GM12878 (cell line): ENCODE measurements around the gene GLRX2. TPM values are rescaled to one million over a fixed set of nuclear protein-coding genes. Genes with fewer than 3 reads are reported as not detected.

Experiments
- ATAC-seq: fragments of 200-7000 bp; cut with Tn5 transposase; 3 replicates; pipeline ENCODE4 v1.9.1; 2020; ENCODE audit warnings: mild to moderate bottlenecking, moderate library complexity
- BruUV-seq: library from RNA; stranded (reverse); fragments of 400-500 nt; replicated peaks from 2 replicates; lab custom pipeline; 2021; lab: Mats Ljungman, UMichigan
- CTCF ChIA-PET: fragments of 300-600 bp; sonication (Branson Sonifier 250); formaldehyde crosslinking; extraction: SDS; loops from one replicate; lab custom pipeline; 2021; ENCODE audit warnings: inconsistent platforms; lab: Yijun Ruan, JAX
- POLR2A ChIA-PET: fragments of 350-600 bp; formaldehyde crosslinking; extraction: SDS; loops from one replicate; lab custom pipeline; 2021; ENCODE audit warnings: inconsistent platforms; lab: Charles Lee
- RAD21 ChIA-PET: fragments of 300-600 bp; sonication (Branson Sonifier 250); formaldehyde crosslinking; loops from one replicate; lab custom pipeline; 2023; ENCODE audit warnings: antibody characterized with exemption; ENCODE audit not compliant: unreplicated experiment; lab: Charles Lee
- SMC1A ChIA-PET: fragments of 300-600 bp; sonication (Branson Sonifier 250); formaldehyde crosslinking; loops from one replicate; lab custom pipeline; 2023; ENCODE audit not compliant: unreplicated experiment, uncharacterized antibody; lab: Charles Lee
- DNase-seq: peaks from one replicate; pipeline ENCODE4 v3.0.0-alpha.2; 2011; ENCODE audit warnings: low read depth, low spot score
- FAIRE-seq: peaks from 3 replicates; lab custom pipeline; 2011; peaks lifted over from hg19 to GRCh38; lab: Jason Lieb, UNC
- H2AFZ ChIP-seq: 2 replicates; pipeline ENCODE4 v1.6.0; 2011; ENCODE audit warnings: low read depth, low read length, control low read depth; ENCODE audit not compliant: control insufficient read depth
- H3K27ac ChIP-seq: 2 replicates; pipeline ENCODE4 v1.5.1; 2011; ENCODE audit warnings: control low read depth; ENCODE audit not compliant: control insufficient read depth, insufficient read depth
- H3K27me3 ChIP-seq, 2 experiments: replicated peaks in 1 of 2; 2 replicates each; pipeline versions ENCODE4 v1.6.0 to v1.6.1; 2011; ENCODE audit warnings: low read length in 1 of 2; ENCODE audit not compliant: control insufficient read depth in 2 of 2, insufficient read depth in 2 of 2
- H3K36me3 ChIP-seq, 2 experiments: 2 replicates each; pipeline ENCODE4 v1.5.1; 2011; ENCODE audit warnings: low read length in 1 of 2; ENCODE audit not compliant: control insufficient read depth in 2 of 2, insufficient read depth in 2 of 2
- H3K4me1 ChIP-seq: 2 replicates; pipeline ENCODE4 v1.6.1; 2011; ENCODE audit warnings: mild to moderate bottlenecking, low read length, moderate library complexity, mixed read lengths; ENCODE audit not compliant: control insufficient read depth, insufficient read depth
- H3K4me2 ChIP-seq: 2 replicates; pipeline ENCODE4 v1.6.0; 2011; ENCODE audit warnings: control low read depth; ENCODE audit not compliant: control insufficient read depth, insufficient read depth
- H3K4me3 ChIP-seq: fragments of 200-600 bp; sonication (generic); 2 replicates; pipeline ENCODE4 v1.5.1; 2016
- H3K79me2 ChIP-seq: 2 replicates; pipeline ENCODE4 v1.6.0; 2011; ENCODE audit warnings: low read length; ENCODE audit not compliant: control insufficient read depth, insufficient read depth
- H3K9ac ChIP-seq: 2 replicates; pipeline ENCODE4 v1.8.0; 2011; ENCODE audit warnings: low read length, control low read depth, mixed read lengths; ENCODE audit not compliant: control insufficient read depth, insufficient read depth
- H3K9me3 ChIP-seq: replicated peaks from 3 replicates; pipeline ENCODE4 v1.5.1; 2011; ENCODE audit warnings: mild to moderate bottlenecking, low read length; ENCODE audit not compliant: control insufficient read depth, insufficient read depth
- H4K20me1 ChIP-seq: 2 replicates; pipeline ENCODE4 v1.6.0; 2011; ENCODE audit not compliant: control insufficient read depth, insufficient read depth
- ASH2L ChIP-seq: fragments of 300-600, 200-600 bp; sonication (generic); IDR thresholded peaks from 2 replicates; pipeline ENCODE4 v1.6.1; 2017; ENCODE audit warnings: low read depth, mild to moderate bottlenecking, borderline replicate concordance
- CHD4 ChIP-seq: fragments of 200-600 bp; sonication (generic); IDR thresholded peaks from 2 replicates; pipeline ENCODE4 v1.6.1; 2016; ENCODE audit warnings: mild to moderate bottlenecking
- MYB ChIP-seq: fragments of 150-350 bp; IDR thresholded peaks from 2 replicates; pipeline ENCODE4 v1.6.1; 2014; ENCODE audit warnings: mild to moderate bottlenecking, low read depth, low read length, borderline replicate concordance
- PML ChIP-seq: IDR thresholded peaks from 2 replicates; pipeline ENCODE4 v1.6.1; 2012; ENCODE audit warnings: low read length, inconsistent platforms
- SIX5 ChIP-seq: IDR thresholded peaks from 2 replicates; pipeline ENCODE4 v1.6.1; 2011; ENCODE audit warnings: mild to moderate bottlenecking, low read depth, low read length, moderate library complexity; ENCODE audit not compliant: severe bottlenecking
- SMC3 ChIP-seq: IDR thresholded peaks from 2 replicates; pipeline ENCODE4 v1.6.1; 2011; ENCODE audit warnings: low read length, improper control_type of control experiment, borderline replicate concordance
- WGBS: methylation state at CpG from one replicate; pipeline ENCODE4 v1.1.6; 2016; ENCODE audit warnings: low lambda C conversion rate; ENCODE audit not compliant: insufficient replicate concordance, insufficient coverage; ENCODE audit errors: missing lambda C conversion rate; 5-methylcytosine and 5-hydroxymethylcytosine counted together
- in situ Hi-C: fragments of 300-500 bp; cut with MboI; formaldehyde crosslinking; loops from 9 replicates; pipeline ENCODE4 v1.14.3; 2018; ENCODE audit warnings: mixed read lengths
- intact Hi-C: fragments of 100-400 bp; cut with micrococcal nuclease; formaldehyde crosslinking; loops from one replicate; pipeline ENCODE4 v1.14.2; 2022; ENCODE audit not compliant: unreplicated experiment
- polyA plus RNA-seq, 11 experiments: library from polyadenylated mRNA; depleted of rRNA in 4 of 11; unstranded in 6 of 11; stranded (reverse) in 5 of 11; fragments of >200 nt; fragmentation: Nextera tagmentation in 4 of 11; fragmentation: Illumina TruSeq in 1 of 11; extraction: Ambion mirVana in 4 of 11; extraction: Trizol in 1 of 11; gene quantifications; 1 replicate in 1 of 11; 2 replicates in 10 of 11; pipeline versions ENCODE4 v1.2.1 to v1.2.3, GENCODE V29; 2011 to 2016; ENCODE audit warnings: inconsistent platforms in 2 of 11, missing spikeins in 2 of 11, low read depth in 1 of 11
- total RNA-seq, 4 experiments: library from RNA; depleted of rRNA in 3 of 4; stranded (reverse); fragments of >200 nt in 3 of 4; fragmentation: Illumina TruSeq in 1 of 4; extraction: Trizol in 1 of 4; gene quantifications; 2 replicates each; pipeline versions ENCODE4 v1.2.1 to v1.2.3, GENCODE V29; 2013 to 2021
- TF ChIP-seq, protein P1 (sequence below): IDR thresholded peaks from 2 replicates; pipeline ENCODE4 v1.6.1; 2012; ENCODE audit warnings: low read length, inconsistent platforms
- TF ChIP-seq, protein P2 (sequence below): fragments of 450-650 bp; IDR thresholded peaks from 2 replicates; pipeline ENCODE4 v1.6.1; 2016; ENCODE audit warnings: mild to moderate bottlenecking, moderate library complexity, borderline replicate concordance
- TF ChIP-seq, protein P3 (sequence below): IDR thresholded peaks from 2 replicates; pipeline ENCODE4 v1.6.1; 2011; ENCODE audit warnings: mild to moderate bottlenecking, low read depth, low read length, moderate library complexity; ENCODE audit not compliant: insufficient replicate concordance

Gene GLRX2
- total and polyA plus RNA-seq, 10 of the 15 experiments (the other 5 are each of a cell fraction or from before 2014, with no cell fraction given) = 5.5 to 67.6 (median 16.6) TPM

DNA sequence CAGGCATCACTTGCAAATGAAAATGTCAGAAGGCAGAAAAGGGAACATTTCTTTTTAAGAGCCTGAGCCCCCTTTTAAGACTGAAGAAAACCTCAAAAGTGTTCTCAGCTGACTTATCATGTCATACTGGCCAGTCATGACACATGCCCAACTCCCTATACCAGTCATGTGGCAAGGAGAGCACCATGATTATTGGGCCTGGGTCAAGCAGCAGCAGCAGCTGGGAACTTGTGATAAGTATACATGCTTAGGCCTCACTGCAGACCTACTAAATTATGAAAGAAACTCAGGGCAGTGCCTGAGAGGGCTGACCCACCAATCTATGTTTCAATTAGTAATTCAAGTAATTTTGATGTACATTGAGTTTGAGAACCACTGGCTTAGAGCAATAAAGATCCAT, 37.2 kb downstream of the GLRX2 start:
- Histone ChIP-seq H2AFZ (no peak overlapping the region), H3K9me3 (no peaks in the 10 kb centered on the region), H3K36me3 (peaks cover 0 to 12% of the 10 kb centered on the region in 2 experiments; a peak in 2 of 4 replicates), H3K27me3 (no peaks in the 10 kb centered on the region), H3K4me3 (no peak overlapping the region), H3K9ac (no peak overlapping the region), H3K4me2 (peak overlapping the region; percentile 84), H3K4me1 (peaks cover 40% of the 10 kb centered on the region), H3K27ac (peak overlapping the region; percentile 81), H4K20me1 (no peaks in the 10 kb centered on the region), H3K79me2 (peaks cover 86% of the 10 kb centered on the region)
- POLR2A ChIA-PET = interaction anchor here (1.0 kb wide), 1 partner anchor 10 kb away, joined by 5 read pairs; the partner anchor contains the start of genes RO60 and UCHL5
- DNase-seq (no peak), FAIRE-seq (no peak), ATAC-seq (peak; percentile 13)
- intact Hi-C loops (no loop called here), in situ Hi-C loops (no loop called here)
- BruUV-seq = no TSS peak
- TF ChIP-seq CHD4 = no peak
- TF ChIP-seq MYB = no peak
- no peak for TF ChIP-seq SIX5
- CTCF ChIA-PET = interaction anchor here (2.2 to 2.8 kb wide), 2 partner anchors 10 to 15 kb away, joined by 7 to 15 read pairs; partner anchors contain the start of genes RO60 and UCHL5
- RAD21 ChIA-PET = no interaction called here
- SMC1A ChIA-PET = no interaction called here

DNA sequence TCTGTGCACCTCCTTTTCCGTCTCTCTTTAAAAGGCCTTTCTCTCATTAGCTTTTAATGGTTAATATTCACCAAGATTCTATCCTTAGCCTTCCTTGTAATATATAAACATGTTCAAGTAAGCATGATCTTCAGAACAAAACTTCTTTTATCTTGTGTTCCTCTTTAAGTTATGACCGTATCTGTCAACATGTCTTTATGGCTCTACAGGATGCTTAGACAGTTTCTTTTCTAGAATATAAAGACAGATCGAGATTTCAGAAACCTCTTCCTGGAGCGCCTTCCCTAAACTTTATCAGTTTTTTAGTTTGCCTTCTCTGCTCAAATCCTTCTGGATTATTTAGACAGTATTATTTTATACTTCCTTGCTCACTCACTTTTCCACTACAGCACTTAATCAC, 38.6 kb downstream of the GLRX2 start:
- RAD21 ChIA-PET = interaction anchor here (0.8 to 1.5 kb wide), 4 partner anchors 10 to 550 kb away, joined by 3 to 4 read pairs (median 4); no protein-coding TSS in a partner anchor
- ATAC-seq (peak; percentile 43), FAIRE-seq (no peak), DNase-seq (no peak)
- in situ Hi-C loops (no loop called here), intact Hi-C loops (loop anchor here (2.0 kb wide), 2 partner anchors 38 to 56 kb away; partner anchors contain the start of genes CDC73 and GLRX2)
- Histone ChIP-seq H3K4me1 (peaks cover 40% of the 10 kb centered on the region), H3K4me3 (peak overlapping the region; percentile 44), H3K27ac (peak overlapping the region; percentile 78), H3K9me3 (no peaks in the 10 kb centered on the region; the same call in 2 of the 3 replicates), H3K4me2 (peak overlapping the region; percentile 76), H3K9ac (peak overlapping the region; percentile 42), H4K20me1 (no peaks in the 10 kb centered on the region), H3K79me2 (peaks cover 90% of the 10 kb centered on the region), H3K36me3 (peaks cover 0 to 10% of the 10 kb centered on the region in 2 experiments; a peak in 2 of 4 replicates), H2AFZ (peak overlapping the region; percentile 9), H3K27me3 (no peaks in the 10 kb centered on the region)
- WGBS = 1% methylated on average over 4 of the region's 4 CpGs
- BruUV-seq = no TSS peak
- POLR2A ChIA-PET = interaction anchor here (0.7 kb wide), 1 partner anchor 15 kb away, joined by 3 read pairs; no protein-coding TSS in a partner anchor
- SMC1A ChIA-PET = interaction anchor here (0.6 to 1.7 kb wide), 6 partner anchors 10 to 60 kb away, joined by 3 to 5 read pairs (median 3); no protein-coding TSS in a partner anchor
- CTCF ChIA-PET = interaction anchor here (0.6 to 2.8 kb wide), 6 partner anchors 8 to 592 kb away, joined by 3 to 15 read pairs (median 5); partner anchors contain the start of genes CDC73, RO60 and UCHL5
- TF ChIP-seq, protein P1, sequence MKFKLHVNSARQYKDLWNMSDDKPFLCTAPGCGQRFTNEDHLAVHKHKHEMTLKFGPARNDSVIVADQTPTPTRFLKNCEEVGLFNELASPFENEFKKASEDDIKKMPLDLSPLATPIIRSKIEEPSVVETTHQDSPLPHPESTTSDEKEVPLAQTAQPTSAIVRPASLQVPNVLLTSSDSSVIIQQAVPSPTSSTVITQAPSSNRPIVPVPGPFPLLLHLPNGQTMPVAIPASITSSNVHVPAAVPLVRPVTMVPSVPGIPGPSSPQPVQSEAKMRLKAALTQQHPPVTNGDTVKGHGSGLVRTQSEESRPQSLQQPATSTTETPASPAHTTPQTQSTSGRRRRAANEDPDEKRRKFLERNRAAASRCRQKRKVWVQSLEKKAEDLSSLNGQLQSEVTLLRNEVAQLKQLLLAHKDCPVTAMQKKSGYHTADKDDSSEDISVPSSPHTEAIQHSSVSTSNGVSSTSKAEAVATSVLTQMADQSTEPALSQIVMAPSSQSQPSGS = peak; percentile 32; the same call in 1 of the 2 replicates
- no peak for TF ChIP-seq SMC3
- no peak for TF ChIP-seq ASH2L
- TF ChIP-seq, protein P2, sequence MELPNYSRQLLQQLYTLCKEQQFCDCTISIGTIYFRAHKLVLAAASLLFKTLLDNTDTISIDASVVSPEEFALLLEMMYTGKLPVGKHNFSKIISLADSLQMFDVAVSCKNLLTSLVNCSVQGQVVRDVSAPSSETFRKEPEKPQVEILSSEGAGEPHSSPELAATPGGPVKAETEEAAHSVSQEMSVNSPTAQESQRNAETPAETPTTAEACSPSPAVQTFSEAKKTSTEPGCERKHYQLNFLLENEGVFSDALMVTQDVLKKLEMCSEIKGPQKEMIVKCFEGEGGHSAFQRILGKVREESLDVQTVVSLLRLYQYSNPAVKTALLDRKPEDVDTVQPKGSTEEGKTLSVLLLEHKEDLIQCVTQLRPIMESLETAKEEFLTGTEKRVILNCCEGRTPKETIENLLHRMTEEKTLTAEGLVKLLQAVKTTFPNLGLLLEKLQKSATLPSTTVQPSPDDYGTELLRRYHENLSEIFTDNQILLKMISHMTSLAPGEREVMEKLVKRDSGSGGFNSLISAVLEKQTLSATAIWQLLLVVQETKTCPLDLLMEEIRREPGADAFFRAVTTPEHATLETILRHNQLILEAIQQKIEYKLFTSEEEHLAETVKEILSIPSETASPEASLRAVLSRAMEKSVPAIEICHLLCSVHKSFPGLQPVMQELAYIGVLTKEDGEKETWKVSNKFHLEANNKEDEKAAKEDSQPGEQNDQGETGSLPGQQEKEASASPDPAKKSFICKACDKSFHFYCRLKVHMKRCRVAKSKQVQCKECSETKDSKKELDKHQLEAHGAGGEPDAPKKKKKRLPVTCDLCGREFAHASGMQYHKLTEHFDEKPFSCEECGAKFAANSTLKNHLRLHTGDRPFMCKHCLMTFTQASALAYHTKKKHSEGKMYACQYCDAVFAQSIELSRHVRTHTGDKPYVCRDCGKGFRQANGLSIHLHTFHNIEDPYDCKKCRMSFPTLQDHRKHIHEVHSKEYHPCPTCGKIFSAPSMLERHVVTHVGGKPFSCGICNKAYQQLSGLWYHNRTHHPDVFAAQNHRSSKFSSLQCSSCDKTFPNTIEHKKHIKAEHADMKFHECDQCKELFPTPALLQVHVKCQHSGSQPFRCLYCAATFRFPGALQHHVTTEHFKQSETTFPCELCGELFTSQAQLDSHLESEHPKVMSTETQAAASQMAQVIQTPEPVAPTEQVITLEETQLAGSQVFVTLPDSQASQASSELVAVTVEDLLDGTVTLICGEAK = peak; percentile 24; the same call in 1 of the 2 replicates
- TF ChIP-seq, protein P3, sequence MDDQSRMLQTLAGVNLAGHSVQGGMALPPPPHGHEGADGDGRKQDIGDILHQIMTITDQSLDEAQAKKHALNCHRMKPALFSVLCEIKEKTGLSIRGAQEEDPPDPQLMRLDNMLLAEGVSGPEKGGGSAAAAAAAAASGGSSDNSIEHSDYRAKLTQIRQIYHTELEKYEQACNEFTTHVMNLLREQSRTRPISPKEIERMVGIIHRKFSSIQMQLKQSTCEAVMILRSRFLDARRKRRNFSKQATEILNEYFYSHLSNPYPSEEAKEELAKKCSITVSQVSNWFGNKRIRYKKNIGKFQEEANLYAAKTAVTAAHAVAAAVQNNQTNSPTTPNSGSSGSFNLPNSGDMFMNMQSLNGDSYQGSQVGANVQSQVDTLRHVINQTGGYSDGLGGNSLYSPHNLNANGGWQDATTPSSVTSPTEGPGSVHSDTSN = no peak
- TF ChIP-seq PML = no peak
